GM12878 (cell line): Measurements from ENCODE around the gene PCSK6. TPM values are rescaled to one million over a fixed set of nuclear protein-coding genes. Genes with fewer than 3 reads are reported as not detected.

Experiments
- ATAC-seq: fragments of 200-7000 bp; cut with Tn5 transposase; 3 replicates; pipeline ENCODE4 v1.9.1; 2020; ENCODE audit warnings: mild to moderate bottlenecking, moderate library complexity
- BruUV-seq: library from RNA; stranded (reverse); fragments of 400-500 nt; replicated peaks from 2 replicates; lab custom pipeline; 2021; lab: Mats Ljungman, UMichigan
- CTCF ChIA-PET: fragments of 300-600 bp; sonication (Branson Sonifier 250); formaldehyde crosslinking; extraction: SDS; loops from one replicate; lab custom pipeline; 2021; ENCODE audit warnings: inconsistent platforms; lab: Yijun Ruan, JAX
- POLR2A ChIA-PET: fragments of 350-600 bp; formaldehyde crosslinking; extraction: SDS; loops from one replicate; lab custom pipeline; 2021; ENCODE audit warnings: inconsistent platforms; lab: Charles Lee
- RAD21 ChIA-PET: fragments of 300-600 bp; sonication (Branson Sonifier 250); formaldehyde crosslinking; loops from one replicate; lab custom pipeline; 2023; ENCODE audit warnings: antibody characterized with exemption; ENCODE audit not compliant: unreplicated experiment; lab: Charles Lee
- SMC1A ChIA-PET: fragments of 300-600 bp; sonication (Branson Sonifier 250); formaldehyde crosslinking; loops from one replicate; lab custom pipeline; 2023; ENCODE audit not compliant: unreplicated experiment, uncharacterized antibody; lab: Charles Lee
- DNase-seq: peaks from one replicate; pipeline ENCODE4 v3.0.0-alpha.2; 2011; ENCODE audit warnings: low read depth, low spot score
- FAIRE-seq: peaks from 3 replicates; lab custom pipeline; 2011; peaks lifted over from hg19 to GRCh38; lab: Jason Lieb, UNC
- H2AFZ ChIP-seq: 2 replicates; pipeline ENCODE4 v1.6.0; 2011; ENCODE audit warnings: low read depth, low read length, control low read depth; ENCODE audit not compliant: control insufficient read depth
- H3K27ac ChIP-seq: 2 replicates; pipeline ENCODE4 v1.5.1; 2011; ENCODE audit warnings: control low read depth; ENCODE audit not compliant: control insufficient read depth, insufficient read depth
- H3K27me3 ChIP-seq, 2 experiments: replicated peaks in 1 of 2; 2 replicates each; pipeline versions ENCODE4 v1.6.0 to v1.6.1; 2011; ENCODE audit warnings: low read length in 1 of 2; ENCODE audit not compliant: control insufficient read depth in 2 of 2, insufficient read depth in 2 of 2
- H3K36me3 ChIP-seq, 2 experiments: 2 replicates each; pipeline ENCODE4 v1.5.1; 2011; ENCODE audit warnings: low read length in 1 of 2; ENCODE audit not compliant: control insufficient read depth in 2 of 2, insufficient read depth in 2 of 2
- H3K4me1 ChIP-seq: 2 replicates; pipeline ENCODE4 v1.6.1; 2011; ENCODE audit warnings: mild to moderate bottlenecking, low read length, moderate library complexity, mixed read lengths; ENCODE audit not compliant: control insufficient read depth, insufficient read depth
- H3K4me2 ChIP-seq: 2 replicates; pipeline ENCODE4 v1.6.0; 2011; ENCODE audit warnings: control low read depth; ENCODE audit not compliant: control insufficient read depth, insufficient read depth
- H3K4me3 ChIP-seq: fragments of 200-600 bp; sonication (generic); 2 replicates; pipeline ENCODE4 v1.5.1; 2016
- H3K79me2 ChIP-seq: 2 replicates; pipeline ENCODE4 v1.6.0; 2011; ENCODE audit warnings: low read length; ENCODE audit not compliant: control insufficient read depth, insufficient read depth
- H3K9ac ChIP-seq: 2 replicates; pipeline ENCODE4 v1.8.0; 2011; ENCODE audit warnings: low read length, control low read depth, mixed read lengths; ENCODE audit not compliant: control insufficient read depth, insufficient read depth
- H3K9me3 ChIP-seq: replicated peaks from 3 replicates; pipeline ENCODE4 v1.5.1; 2011; ENCODE audit warnings: mild to moderate bottlenecking, low read length; ENCODE audit not compliant: control insufficient read depth, insufficient read depth
- H4K20me1 ChIP-seq: 2 replicates; pipeline ENCODE4 v1.6.0; 2011; ENCODE audit not compliant: control insufficient read depth, insufficient read depth
- BMI1 ChIP-seq: fragments of 450-650 bp; IDR thresholded peaks from 2 replicates; pipeline ENCODE4 v1.6.1; 2016; ENCODE audit warnings: mild to moderate bottlenecking, moderate library complexity, borderline replicate concordance
- CEBPZ ChIP-seq: fragments of 150-350 bp; IDR thresholded peaks from 2 replicates; pipeline ENCODE4 v1.6.1; 2016; ENCODE audit warnings: low read depth, low read length
- CHD2 ChIP-seq: IDR thresholded peaks from 2 replicates; pipeline ENCODE4 v1.6.1; 2011; ENCODE audit warnings: low read depth, low read length, improper control_type of control experiment, borderline replicate concordance
- ETV6 ChIP-seq, 2 experiments: fragments of 450-650 bp in 1 of 2; IDR thresholded peaks in 1 of 2; conservative IDR thresholded peaks in 1 of 2; 2 replicates each; pipeline ENCODE4 v1.6.1; 2014; ENCODE audit warnings: antibody characterized with exemption in 1 of 2, borderline replicate concordance in 1 of 2, low read depth in 1 of 2, mild to moderate bottlenecking in 1 of 2, moderate library complexity in 1 of 2
- EZH2 ChIP-seq: IDR thresholded peaks from 2 replicates; pipeline ENCODE4 v1.6.1; 2012; ENCODE audit warnings: low read depth, mild to moderate bottlenecking, control low read depth, inconsistent platforms, low read length, borderline replicate concordance; ENCODE audit not compliant: control insufficient read depth
- NR2C2 ChIP-seq: IDR thresholded peaks from 2 replicates; pipeline ENCODE4 v1.6.1; 2011; ENCODE audit warnings: borderline replicate concordance, low read depth; ENCODE audit not compliant: control insufficient read depth, insufficient read length
- NR2F1 ChIP-seq: fragments of 450-650 bp; conservative IDR thresholded peaks from 2 replicates; pipeline ENCODE4 v1.6.1; 2017; ENCODE audit warnings: mild to moderate bottlenecking
- RFX5 ChIP-seq: IDR thresholded peaks from 2 replicates; pipeline ENCODE4 v1.6.1; 2011; ENCODE audit warnings: low read depth, low read length, improper control_type of control experiment
- TBL1XR1 ChIP-seq: IDR thresholded peaks from 2 replicates; pipeline ENCODE4 v1.6.1; 2012; ENCODE audit warnings: low read depth, low read length, improper control_type of control experiment
- ZNF24 ChIP-seq: fragments of 450-650 bp; IDR thresholded peaks from 2 replicates; pipeline ENCODE4 v1.6.1; 2017; ENCODE audit warnings: antibody characterized with exemption, mild to moderate bottlenecking
- WGBS: methylation state at CpG from one replicate; pipeline ENCODE4 v1.1.6; 2016; ENCODE audit warnings: low lambda C conversion rate; ENCODE audit not compliant: insufficient replicate concordance, insufficient coverage; ENCODE audit errors: missing lambda C conversion rate; 5-methylcytosine and 5-hydroxymethylcytosine counted together
- in situ Hi-C: fragments of 300-500 bp; cut with MboI; formaldehyde crosslinking; loops from 9 replicates; pipeline ENCODE4 v1.14.3; 2018; ENCODE audit warnings: mixed read lengths
- intact Hi-C: fragments of 100-400 bp; cut with micrococcal nuclease; formaldehyde crosslinking; loops from one replicate; pipeline ENCODE4 v1.14.2; 2022; ENCODE audit not compliant: unreplicated experiment
- polyA plus RNA-seq, 11 experiments: library from polyadenylated mRNA; depleted of rRNA in 4 of 11; unstranded in 6 of 11; stranded (reverse) in 5 of 11; fragments of >200 nt; fragmentation: Nextera tagmentation in 4 of 11; fragmentation: Illumina TruSeq in 1 of 11; extraction: Ambion mirVana in 4 of 11; extraction: Trizol in 1 of 11; gene quantifications; 1 replicate in 1 of 11; 2 replicates in 10 of 11; pipeline versions ENCODE4 v1.2.1 to v1.2.3, GENCODE V29; 2011 to 2016; ENCODE audit warnings: inconsistent platforms in 2 of 11, missing spikeins in 2 of 11, low read depth in 1 of 11
- total RNA-seq, 4 experiments: library from RNA; depleted of rRNA in 3 of 4; stranded (reverse); fragments of >200 nt in 3 of 4; fragmentation: Illumina TruSeq in 1 of 4; extraction: Trizol in 1 of 4; gene quantifications; 2 replicates each; pipeline versions ENCODE4 v1.2.1 to v1.2.3, GENCODE V29; 2013 to 2021
- TF ChIP-seq, protein P1 (sequence below): fragments of 450-650 bp; IDR thresholded peaks from 2 replicates; pipeline ENCODE4 v1.6.1; 2016; ENCODE audit warnings: mild to moderate bottlenecking
- TF ChIP-seq, protein P2 (sequence below): IDR thresholded peaks from 2 replicates; pipeline ENCODE4 v1.6.1; 2012; ENCODE audit warnings: mild to moderate bottlenecking, low read depth, low read length

PCSK6 gene
- total and polyA plus RNA-seq, 10 of the 15 experiments (the other 5 are each of a cell fraction or from before 2014, with no cell fraction given) = 0.19 to 0.67 (median 0.25) TPM; not detected in 4

DNA sequence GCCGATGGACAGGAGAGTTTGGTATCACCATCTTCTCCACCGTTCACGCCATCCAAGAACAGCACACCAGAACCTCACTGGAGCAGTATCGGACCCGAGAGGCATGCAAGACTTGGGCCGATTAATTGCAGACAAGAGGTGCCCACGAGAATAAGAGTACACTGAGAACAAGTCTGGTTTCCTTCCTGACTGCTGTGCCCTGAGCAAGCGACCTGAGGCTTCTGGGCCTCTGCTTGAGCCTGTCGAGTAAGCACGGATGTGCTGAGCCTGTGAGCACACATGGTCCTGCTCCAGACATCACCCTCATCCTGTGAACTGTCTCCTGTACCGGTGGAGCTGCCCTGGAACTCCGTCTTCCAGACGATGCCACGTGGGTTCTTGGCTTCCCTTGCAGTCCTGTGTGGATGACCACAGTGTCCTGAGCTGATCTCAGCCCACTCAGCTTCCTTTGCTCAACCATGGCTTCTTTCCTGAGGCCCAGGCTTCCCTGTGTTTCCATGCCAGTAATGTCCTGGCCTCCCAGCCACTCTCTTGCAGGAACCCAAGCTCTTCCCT is 160.1 kb downstream of the PCSK6 start:
- no peaks in the 10 kb centered on the region for H4K20me1 ChIP-seq
- H3K9ac ChIP-seq = no peak overlapping the region
- H3K4me2 ChIP-seq = no peak overlapping the region
- DNase-seq (no peak), ATAC-seq (no peak), FAIRE-seq (no peak)
- in situ Hi-C loops (no loop called here), intact Hi-C loops (no loop called here)
- H3K27me3 ChIP-seq = peaks cover 0 to 3% of the 10 kb centered on the region in 2 experiments; a peak in 2 of 4 replicates
- no peak overlapping the region for H3K4me3 ChIP-seq
- no peaks in the 10 kb centered on the region for H3K36me3 ChIP-seq
- WGBS = 18% methylated on average over 14 of the region's 14 CpGs
- TF ChIP-seq CEBPZ = no peak
- TF ChIP-seq RFX5 = no peak
- TF ChIP-seq BMI1 = no peak
- TF ChIP-seq, protein P1, sequence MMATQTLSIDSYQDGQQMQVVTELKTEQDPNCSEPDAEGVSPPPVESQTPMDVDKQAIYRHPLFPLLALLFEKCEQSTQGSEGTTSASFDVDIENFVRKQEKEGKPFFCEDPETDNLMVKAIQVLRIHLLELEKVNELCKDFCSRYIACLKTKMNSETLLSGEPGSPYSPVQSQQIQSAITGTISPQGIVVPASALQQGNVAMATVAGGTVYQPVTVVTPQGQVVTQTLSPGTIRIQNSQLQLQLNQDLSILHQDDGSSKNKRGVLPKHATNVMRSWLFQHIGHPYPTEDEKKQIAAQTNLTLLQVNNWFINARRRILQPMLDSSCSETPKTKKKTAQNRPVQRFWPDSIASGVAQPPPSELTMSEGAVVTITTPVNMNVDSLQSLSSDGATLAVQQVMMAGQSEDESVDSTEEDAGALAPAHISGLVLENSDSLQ = no peak
- no peak for TF ChIP-seq TBL1XR1
- TF ChIP-seq NR2C2 = no peak
- no peak for TF ChIP-seq NR2F1
- TF ChIP-seq CHD2 = no peak
- TF ChIP-seq ETV6 (conservative IDR thresholded peaks at IDR 0.05 in 1 of 2, IDR thresholded peaks at IDR 0.05 in 1 of 2; ENCODE audit: borderline replicate concordance in 1 of 2, low read depth in 1 of 2) = no peak
- no peak for TF ChIP-seq EZH2
- no peak for TF ChIP-seq ZNF24
- TF ChIP-seq, protein P2, sequence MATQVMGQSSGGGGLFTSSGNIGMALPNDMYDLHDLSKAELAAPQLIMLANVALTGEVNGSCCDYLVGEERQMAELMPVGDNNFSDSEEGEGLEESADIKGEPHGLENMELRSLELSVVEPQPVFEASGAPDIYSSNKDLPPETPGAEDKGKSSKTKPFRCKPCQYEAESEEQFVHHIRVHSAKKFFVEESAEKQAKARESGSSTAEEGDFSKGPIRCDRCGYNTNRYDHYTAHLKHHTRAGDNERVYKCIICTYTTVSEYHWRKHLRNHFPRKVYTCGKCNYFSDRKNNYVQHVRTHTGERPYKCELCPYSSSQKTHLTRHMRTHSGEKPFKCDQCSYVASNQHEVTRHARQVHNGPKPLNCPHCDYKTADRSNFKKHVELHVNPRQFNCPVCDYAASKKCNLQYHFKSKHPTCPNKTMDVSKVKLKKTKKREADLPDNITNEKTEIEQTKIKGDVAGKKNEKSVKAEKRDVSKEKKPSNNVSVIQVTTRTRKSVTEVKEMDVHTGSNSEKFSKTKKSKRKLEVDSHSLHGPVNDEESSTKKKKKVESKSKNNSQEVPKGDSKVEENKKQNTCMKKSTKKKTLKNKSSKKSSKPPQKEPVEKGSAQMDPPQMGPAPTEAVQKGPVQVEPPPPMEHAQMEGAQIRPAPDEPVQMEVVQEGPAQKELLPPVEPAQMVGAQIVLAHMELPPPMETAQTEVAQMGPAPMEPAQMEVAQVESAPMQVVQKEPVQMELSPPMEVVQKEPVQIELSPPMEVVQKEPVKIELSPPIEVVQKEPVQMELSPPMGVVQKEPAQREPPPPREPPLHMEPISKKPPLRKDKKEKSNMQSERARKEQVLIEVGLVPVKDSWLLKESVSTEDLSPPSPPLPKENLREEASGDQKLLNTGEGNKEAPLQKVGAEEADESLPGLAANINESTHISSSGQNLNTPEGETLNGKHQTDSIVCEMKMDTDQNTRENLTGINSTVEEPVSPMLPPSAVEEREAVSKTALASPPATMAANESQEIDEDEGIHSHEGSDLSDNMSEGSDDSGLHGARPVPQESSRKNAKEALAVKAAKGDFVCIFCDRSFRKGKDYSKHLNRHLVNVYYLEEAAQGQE = no peak
- peaks cover 11% of the 10 kb centered on the region for H3K9me3 ChIP-seq
- ChIA-PET RAD21 (no interaction called here), CTCF (no interaction called here), POLR2A (no interaction called here), SMC1A (no interaction called here)
- no TSS peak for BruUV-seq
- H3K79me2 ChIP-seq = no peaks in the 10 kb centered on the region
- H3K27ac ChIP-seq = no peak overlapping the region
- no peak overlapping the region for H2AFZ ChIP-seq
- H3K4me1 ChIP-seq = peaks cover under 1% of the 10 kb centered on the region; the same call in 1 of the 2 replicates
